Vagina (tissue), 2 donors: ENCODE measurements around the gene SH2D7.

ENCODE experiments used
- POLR2A ChIP-seq, 2 donors: fragments of 450-650 bp; IDR thresholded peaks; one replicate each; pipeline ENCODE4 v1.6.1; 2017; ENCODE audit warnings: antibody characterized with exemption in 2 of 2, mild to moderate bottlenecking in 2 of 2, moderate library complexity in 2 of 2
- TF ChIP-seq, protein P1 (sequence below), 3 experiments: fragments of 450-650 bp in 2 of 3; fragments of 200-600 bp in 1 of 3; sonication (generic) in 1 of 3; IDR thresholded peaks; one replicate each; pipeline ENCODE4 v1.5.1; 2017 to 2019; ENCODE audit warnings: antibody characterized with exemption in 3 of 3, mild to moderate bottlenecking in 2 of 3, moderate library complexity in 2 of 3

DNA sequence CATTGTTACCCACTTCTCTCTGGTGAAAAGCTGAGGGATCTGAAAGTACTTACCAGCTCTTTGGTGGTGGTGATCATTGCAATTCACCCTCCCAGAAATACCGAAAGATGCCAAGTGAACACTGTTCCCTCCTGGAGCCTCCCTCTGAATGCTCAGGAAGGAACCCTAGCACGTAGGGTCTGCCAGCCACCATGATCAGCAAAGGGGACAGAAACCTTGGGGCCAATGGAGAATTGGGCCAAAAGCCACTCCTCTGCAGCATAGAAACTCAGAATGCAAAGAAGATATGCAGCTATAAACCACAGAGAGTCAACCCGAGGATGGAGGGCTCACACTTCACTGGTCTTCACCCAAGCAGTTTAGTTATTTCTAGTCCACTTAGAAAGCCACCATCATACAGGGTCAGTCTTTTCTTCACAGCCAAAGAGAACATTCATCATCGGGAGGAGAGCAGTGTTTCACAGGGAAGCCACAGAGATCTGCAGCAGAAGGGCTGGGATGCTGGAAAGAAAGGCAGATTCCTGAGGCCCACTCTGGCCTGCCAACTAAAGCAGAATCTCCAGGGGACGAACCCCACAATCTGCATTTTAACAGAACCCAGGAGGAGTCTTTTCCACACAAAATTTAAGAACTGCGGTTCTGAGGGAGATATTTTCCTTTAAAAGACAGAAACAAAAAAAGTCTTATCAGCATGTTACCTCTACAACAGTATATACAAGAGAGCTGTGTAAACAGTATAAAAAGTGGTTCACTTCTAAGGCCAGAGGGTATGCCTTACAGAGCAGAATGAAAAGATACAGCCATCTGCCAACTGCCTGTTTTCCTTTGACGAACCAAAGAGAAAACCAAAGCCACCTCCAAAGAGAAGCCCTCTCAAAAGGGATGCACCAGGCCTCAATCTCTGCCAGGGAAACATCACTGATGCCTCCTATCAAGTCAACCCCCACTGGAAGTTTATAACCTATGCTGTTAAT lies 26.1 kb upstream of the SH2D7 start:
- TF ChIP-seq, protein P1, sequence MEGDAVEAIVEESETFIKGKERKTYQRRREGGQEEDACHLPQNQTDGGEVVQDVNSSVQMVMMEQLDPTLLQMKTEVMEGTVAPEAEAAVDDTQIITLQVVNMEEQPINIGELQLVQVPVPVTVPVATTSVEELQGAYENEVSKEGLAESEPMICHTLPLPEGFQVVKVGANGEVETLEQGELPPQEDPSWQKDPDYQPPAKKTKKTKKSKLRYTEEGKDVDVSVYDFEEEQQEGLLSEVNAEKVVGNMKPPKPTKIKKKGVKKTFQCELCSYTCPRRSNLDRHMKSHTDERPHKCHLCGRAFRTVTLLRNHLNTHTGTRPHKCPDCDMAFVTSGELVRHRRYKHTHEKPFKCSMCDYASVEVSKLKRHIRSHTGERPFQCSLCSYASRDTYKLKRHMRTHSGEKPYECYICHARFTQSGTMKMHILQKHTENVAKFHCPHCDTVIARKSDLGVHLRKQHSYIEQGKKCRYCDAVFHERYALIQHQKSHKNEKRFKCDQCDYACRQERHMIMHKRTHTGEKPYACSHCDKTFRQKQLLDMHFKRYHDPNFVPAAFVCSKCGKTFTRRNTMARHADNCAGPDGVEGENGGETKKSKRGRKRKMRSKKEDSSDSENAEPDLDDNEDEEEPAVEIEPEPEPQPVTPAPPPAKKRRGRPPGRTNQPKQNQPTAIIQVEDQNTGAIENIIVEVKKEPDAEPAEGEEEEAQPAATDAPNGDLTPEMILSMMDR (IDR thresholded peaks at IDR 0.05): no peak
- TF ChIP-seq POLR2A (IDR thresholded peaks at IDR 0.05): no peak
